ENCODE results near the gene BANP.

DNA sequence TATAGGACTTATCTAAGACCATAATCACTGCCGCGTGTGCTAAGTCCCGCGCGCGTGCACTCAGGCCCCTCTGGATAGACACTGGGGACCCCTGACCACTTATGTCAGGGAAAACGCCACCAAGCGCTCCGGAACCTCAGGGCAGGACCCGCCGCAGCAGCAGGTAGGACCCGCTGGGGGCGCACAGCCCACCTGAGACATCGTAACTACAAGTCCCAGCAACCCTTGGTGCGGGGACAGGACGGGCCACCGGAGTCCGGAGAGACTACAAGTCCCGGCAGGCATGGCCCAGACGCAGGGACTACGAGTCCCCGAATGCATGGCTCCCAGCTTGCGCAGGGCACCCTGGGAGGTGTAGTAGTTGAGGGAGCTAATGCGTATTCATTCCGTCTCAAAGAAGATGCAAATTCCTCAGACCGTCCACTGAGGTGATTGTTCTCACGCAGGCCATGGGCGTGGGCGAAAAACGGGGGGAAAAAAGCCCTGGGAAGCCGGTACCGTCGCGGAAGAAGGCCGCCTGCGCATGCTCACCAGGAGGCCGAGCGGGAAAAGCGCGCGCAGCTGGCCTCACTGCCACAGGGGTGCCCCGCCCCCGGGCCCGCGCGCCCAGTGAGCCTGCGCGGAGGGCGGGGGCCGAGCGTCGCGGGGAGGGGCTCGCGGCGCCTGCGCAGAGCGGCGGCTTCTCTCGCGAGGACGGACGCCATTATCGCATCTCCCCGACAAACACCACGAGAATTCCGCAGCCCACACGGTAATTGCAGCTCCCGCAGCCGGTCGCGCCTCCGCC, at the start of gene BANP:
- TF ChIP-seq CTCF (IDR thresholded peaks at IDR 0.05; ENCODE audit: borderline replicate concordance, extremely low read depth, low read length, poor library complexity, severe bottlenecking), result peak; percentile 58
- TF ChIP-seq EZH2 (IDR thresholded peaks at IDR 0.05; ENCODE audit: borderline replicate concordance, low read depth, low read length, severe bottlenecking), result no peak
